H9 (cell line): Measurements from ENCODE around the gene B3GALT4. TPM values are rescaled to one million over a fixed set of nuclear protein-coding genes. Genes with fewer than 3 reads are reported as not detected.

Experiments used
- DNase-seq: peaks from one replicate; pipeline ENCODE4 v3.0.0-alpha.2; 2017
- H2AFZ ChIP-seq: one replicate; pipeline ENCODE4 v1.6.1; 2013; ENCODE audit warnings: mild to moderate bottlenecking, low read length, control low read depth, moderate library complexity
- H2AK5ac ChIP-seq: 2 replicates; pipeline ENCODE4 v1.6.1; 2013; ENCODE audit warnings: low read length, control low read depth, mixed read lengths; ENCODE audit not compliant: insufficient read length
- H2BK120ac ChIP-seq: one replicate; pipeline ENCODE4 v1.6.1; 2013; ENCODE audit warnings: low read depth, mild to moderate bottlenecking, low read length, control low read depth, inconsistent platforms; ENCODE audit not compliant: poor library complexity, severe bottlenecking
- H2BK12ac ChIP-seq: 2 replicates; pipeline ENCODE4 v1.6.1; 2013; ENCODE audit warnings: low read length, control low read depth, mixed read lengths, low read depth; ENCODE audit not compliant: insufficient read length
- H2BK15ac ChIP-seq: 2 replicates; pipeline ENCODE4 v1.6.1; 2013; ENCODE audit warnings: low read depth, low read length, control low read depth
- H2BK20ac ChIP-seq: one replicate; pipeline ENCODE4 v1.6.1; 2013; ENCODE audit warnings: low read depth, mild to moderate bottlenecking, low read length, control low read depth, inconsistent platforms; ENCODE audit not compliant: poor library complexity, severe bottlenecking
- H2BK5ac ChIP-seq: 2 replicates; pipeline ENCODE4 v1.6.1; 2013; ENCODE audit warnings: low read length, control low read depth, mixed read lengths; ENCODE audit not compliant: insufficient read length
- H3K14ac ChIP-seq: 2 replicates; pipeline ENCODE4 v1.6.1; 2013; ENCODE audit warnings: low read length, control low read depth; ENCODE audit not compliant: insufficient read depth
- H3K18ac ChIP-seq: 2 replicates; pipeline ENCODE4 v1.6.1; 2013; ENCODE audit warnings: low read depth, mild to moderate bottlenecking, mixed read lengths, low read length, control low read depth; ENCODE audit not compliant: insufficient read length
- H3K23ac ChIP-seq: 2 replicates; pipeline ENCODE4 v1.6.1; 2013; ENCODE audit warnings: low read length, control low read depth, mixed read lengths, low read depth; ENCODE audit not compliant: insufficient read length
- H3K23me2 ChIP-seq: 2 replicates; pipeline ENCODE4 v1.6.1; 2013; ENCODE audit warnings: low read depth, mild to moderate bottlenecking, mixed read lengths, low read length, control low read depth; ENCODE audit not compliant: insufficient read length, poor library complexity, severe bottlenecking
- H3K27ac ChIP-seq: 2 replicates; pipeline ENCODE4 v1.5.1; 2013; ENCODE audit warnings: low read length, control low read depth, mixed read lengths, low read depth; ENCODE audit not compliant: insufficient read length
- H3K27me3 ChIP-seq: 2 replicates; pipeline ENCODE4 v1.6.1; 2013; ENCODE audit warnings: low read length, control low read depth, inconsistent platforms; ENCODE audit not compliant: insufficient read depth
- H3K4ac ChIP-seq: 2 replicates; pipeline ENCODE4 v1.6.1; 2013; ENCODE audit warnings: low read depth, mild to moderate bottlenecking, control low read depth, inconsistent platforms, low read length, moderate library complexity
- H3K4me1 ChIP-seq: 2 replicates; pipeline ENCODE4 v1.6.1; 2013; ENCODE audit warnings: low read length, control low read depth, inconsistent platforms; ENCODE audit not compliant: insufficient read depth
- H3K4me2 ChIP-seq: 2 replicates; pipeline ENCODE4 v1.6.1; 2013; ENCODE audit warnings: low read length, control low read depth, mixed read lengths; ENCODE audit not compliant: insufficient read length, insufficient read depth
- H3K56ac ChIP-seq: 2 replicates; pipeline ENCODE4 v1.6.1; 2013; ENCODE audit warnings: low read depth, mild to moderate bottlenecking, mixed read lengths, low read length, control low read depth; ENCODE audit not compliant: insufficient read length
- H3K79me1 ChIP-seq: 2 replicates; pipeline ENCODE4 v1.6.1; 2013; ENCODE audit warnings: low read depth, mild to moderate bottlenecking, moderate library complexity, low read length, control low read depth, inconsistent platforms; ENCODE audit not compliant: insufficient read depth, poor library complexity, severe bottlenecking
- H3K79me2 ChIP-seq: 2 replicates; pipeline ENCODE4 v1.6.1; 2013; ENCODE audit warnings: low read length, control low read depth, inconsistent platforms; ENCODE audit not compliant: insufficient read depth
- H3K9ac ChIP-seq: 2 replicates; pipeline ENCODE4 v1.6.1; 2013; ENCODE audit warnings: low read length, control low read depth, mixed read lengths; ENCODE audit not compliant: insufficient read length; ENCODE audit errors: extremely low read depth
- H3K9me3 ChIP-seq: one replicate; pipeline ENCODE4 v1.6.1; 2013; ENCODE audit warnings: low read depth, low read length, inconsistent platforms; ENCODE audit not compliant: control insufficient read depth
- H3T11ph ChIP-seq: one replicate; pipeline ENCODE4 v1.6.1; 2013; ENCODE audit warnings: mild to moderate bottlenecking, low read length, control low read depth, inconsistent platforms
- H4K20me1 ChIP-seq: one replicate; pipeline ENCODE4 v1.6.1; 2013; ENCODE audit not compliant: control insufficient read depth, insufficient read length, insufficient read depth
- H4K5ac ChIP-seq: 2 replicates; pipeline ENCODE4 v1.6.1; 2013; ENCODE audit warnings: low read depth, mild to moderate bottlenecking, mixed read lengths, low read length, control low read depth; ENCODE audit not compliant: insufficient read length
- H4K8ac ChIP-seq: replicated peaks from 2 replicates; pipeline ENCODE4 v1.6.1; 2013; ENCODE audit warnings: low read length, control low read depth, mixed read lengths, low read depth; ENCODE audit not compliant: insufficient read length
- H4K91ac ChIP-seq: 2 replicates; pipeline ENCODE4 v1.6.1; 2013; ENCODE audit warnings: low read depth, mild to moderate bottlenecking, moderate library complexity, mixed read lengths, low read length, control low read depth; ENCODE audit not compliant: insufficient read length
- H3K27ac Mint-ChIP-seq, 3 experiments: 2 replicates in 2 of 3; 3 replicates in 1 of 3; pipeline ENCODE4 v1.8.0; 2020 to 2021; ENCODE audit warnings: mixed read lengths in 3 of 3, mild to moderate bottlenecking in 1 of 3, moderate library complexity in 1 of 3
- H3K27me3 Mint-ChIP-seq: 2 replicates; pipeline ENCODE4 v1.8.0; 2021; ENCODE audit warnings: low read depth, mild to moderate bottlenecking, moderate library complexity, mixed read lengths
- H3K36me3 Mint-ChIP-seq, 3 experiments: 2 replicates in 2 of 3; 3 replicates in 1 of 3; pipeline ENCODE4 v1.8.0; 2020 to 2021; ENCODE audit warnings: low read depth in 3 of 3, mixed read lengths in 3 of 3; ENCODE audit not compliant: insufficient read depth in 1 of 3
- H3K4me1 Mint-ChIP-seq, 2 experiments: 2 replicates each; pipeline ENCODE4 v1.8.0; 2020; ENCODE audit warnings: mixed read lengths in 2 of 2
- H3K4me3 Mint-ChIP-seq, 2 experiments: 2 replicates in 1 of 2; 3 replicates in 1 of 2; pipeline ENCODE4 v1.8.0; 2020 to 2021; ENCODE audit warnings: mild to moderate bottlenecking in 2 of 2, mixed read lengths in 2 of 2, moderate library complexity in 1 of 2
- H3K9me3 Mint-ChIP-seq, 2 experiments: 2 replicates in 1 of 2; 3 replicates in 1 of 2; pipeline ENCODE4 v1.8.0; 2020; ENCODE audit warnings: mild to moderate bottlenecking in 2 of 2, mixed read lengths in 2 of 2, moderate library complexity in 1 of 2
- CTCF ChIP-seq: fragments of 200-600 bp; sonication (generic); conservative IDR thresholded peaks from 3 replicates; pipeline ENCODE4 v1.8.0; 2021; ENCODE audit warnings: antibody characterized with exemption, mild to moderate bottlenecking
- WGBS: extraction: QIAGEN DNeasy Blood & Tissue Kit; methylation state at CpG from one replicate; pipeline ENCODE4 v1.1.7; 2013; ENCODE audit warnings: missing lambda C conversion rate, low lambda C conversion rate, mixed read lengths; ENCODE audit not compliant: insufficient read length; ENCODE audit errors: extremely low coverage; 5-methylcytosine and 5-hydroxymethylcytosine counted together
- total RNA-seq: library from RNA; stranded (reverse); gene quantifications from 2 replicates; pipeline ENCODE4 v1.2.1, GENCODE V29; 2021

Gene B3GALT4
- total RNA-seq, 1 experiment from 2014 or later: 3.2 TPM

GRCh38 chr6:33301877-33302276 is 25.0 kb downstream of the B3GALT4 start:
- Histone ChIP-seq H3K23ac (no peak overlapping the region), H3K27ac (no peak overlapping the region), H3T11ph (no peak overlapping the region), H2AFZ (no peak overlapping the region), H2BK120ac (no peak overlapping the region), H3K79me1 (no peaks in the 10 kb centered on the region), H3K18ac (no peak overlapping the region), H4K8ac (no peak overlapping the region), H4K20me1 (no peaks in the 10 kb centered on the region), H3K9me3 (no peaks in the 10 kb centered on the region), H2AK5ac (no peak overlapping the region), H4K91ac (no peak overlapping the region), H3K4me2 (no peak overlapping the region), H3K23me2 (peaks cover 22% of the 10 kb centered on the region), H3K4me1 (no peaks in the 10 kb centered on the region), H4K5ac (no peak overlapping the region), H3K27me3 (no peaks in the 10 kb centered on the region), H3K14ac (no peak overlapping the region), H3K9ac (no peak overlapping the region), H2BK20ac (no peak overlapping the region), H2BK15ac (no peak overlapping the region), H3K56ac (no peak overlapping the region), H3K4ac (no peak overlapping the region), H3K79me2 (peaks cover 3% of the 10 kb centered on the region; the same call in 1 of the 2 replicates), H2BK12ac (no peak overlapping the region), H2BK5ac (no peak overlapping the region)
- Mint-ChIP-seq H3K36me3 (peaks cover 3 to 17% (median 5%) of the 10 kb centered on the region in 3 experiments; a peak in 6 of 7 replicates), H3K4me1 (peaks cover 10 to 15% of the 10 kb centered on the region in 2 experiments), H3K4me3 (peak overlapping the region in 1 of 2 experiments; percentile 48; a peak in 1 of 5 replicates), H3K9me3 (no peaks in the 10 kb centered on the region), H3K27me3 (no peaks in the 10 kb centered on the region; the same call in 1 of the 2 replicates), H3K27ac (no peak overlapping the region)
- WGBS: no CpG with 5 or more reads among the region's 3 CpGs
- no peak for TF ChIP-seq CTCF
- DNase-seq: no peak
